ENCODE measurements around the gene ARHGAP27. TPM values are rescaled to one million over a fixed set of nuclear protein-coding genes. Genes with fewer than 3 reads are reported as not detected.

ARHGAP27 gene
- total and polyA plus RNA-seq, 9 of the 15 experiments (the other 6 are each of a cell fraction or from before 2014, with no cell fraction given) = 0.04 to 4.6 (median 2.1) TPM

- Histone ChIP-seq H2AFZ (ENCODE audit: low read depth, low read length) (no peak overlapping the region), H4K20me1 (replicated peaks; ENCODE audit: control insufficient read depth, insufficient read depth, low read length) (no peaks in the 10 kb centered on the region), H3K4me2 (ENCODE audit: insufficient read depth, low read length) (no peak overlapping the region), H3K36me3 (ENCODE audit: control insufficient read depth, insufficient read depth, low read length) (no peaks in the 10 kb centered on the region), H3K4me1 (replicated peaks in 1 of 2; ENCODE audit: control insufficient read depth in 2 of 2, insufficient read depth in 2 of 2, low read length in 2 of 2) (peaks cover 0 to 16% of the 10 kb centered on the region in 2 experiments; a peak in 2 of 5 replicates), H3K9ac (ENCODE audit: insufficient read depth in 1 of 2, low read depth in 2 of 2, low read length in 2 of 2) (no peak overlapping the region; a peak in 1 of 4 replicates), H3K27ac (ENCODE audit: extremely low read depth, low read depth, low read length) (no peak overlapping the region), H3K27me3 (ENCODE audit: control insufficient read depth in 2 of 2, insufficient read depth in 2 of 2, low read length in 2 of 2) (no peaks in the 10 kb centered on the region), H3K4me3 (no peak overlapping the region), H3K9me1 (ENCODE audit: control insufficient read depth, insufficient read depth, low read length) (no peaks in the 10 kb centered on the region), H3K79me2 (ENCODE audit: control insufficient read depth, insufficient read depth, low read length) (no peaks in the 10 kb centered on the region), H3K9me3 (replicated peaks; ENCODE audit: control insufficient read depth, insufficient read depth, low read depth, low read length) (no peaks in the 10 kb centered on the region)
- in situ Hi-C loops (cut with MboI) = loop anchor here (25.0 kb wide), 1 partner anchor 1075 kb away; the partner anchor contains the start of gene LRRC37A2
- WGBS (ENCODE audit: insufficient coverage, low coverage, missing lambda C conversion rate) = 78% methylated on average over 29 of the region's 30 CpGs
- CTCF ChIA-PET (ENCODE audit: low intra/inter-chr PET ratio) = no interaction called here
- ATAC-seq (peak; percentile 39; the same call in 1 of the 3 replicates), DNase-seq (ENCODE audit: extremely low read depth in 1 of 4, low spot score in 3 of 4) (no peak), FAIRE-seq (no peak)
- TF ChIP-seq TFAM (CRISPR knock-in tag; conservative IDR thresholded peaks at IDR 0.05) (no peak), POLR2G (IDR thresholded peaks at IDR 0.05; ENCODE audit: low read depth, low read length) (0 out of 2 replicates have a peak, but pooled peaks have one; percentile 16)
- BruUV-seq (replicated peaks) = no TSS peak
- intact Hi-C loops (cut with micrococcal nuclease) = no loop called here
- POLR2A ChIA-PET = no interaction called here
Observed at GRCh38 chr17:45437465-45438283, 5.0 kb upstream of the ARHGAP27 start.
